Mesodermal cell (in vitro differentiated cells): ENCODE results near the gene OR6B3.

Source experiments
- H3K27ac ChIP-seq: 2 replicates; pipeline ENCODE4 v1.7.0; 2013; ENCODE audit warnings: mild to moderate bottlenecking, low read depth, low read length, moderate library complexity; ENCODE audit not compliant: severe bottlenecking
- H3K36me3 ChIP-seq: 2 replicates; pipeline ENCODE4 v1.7.1; 2013; ENCODE audit warnings: mild to moderate bottlenecking, low read length, moderate library complexity; ENCODE audit not compliant: control insufficient read depth, insufficient read depth
- H3K4me1 ChIP-seq: one replicate; pipeline ENCODE4 v1.7.1; 2013; ENCODE audit warnings: mild to moderate bottlenecking, low read length; ENCODE audit not compliant: insufficient read depth, control insufficient read depth, poor library complexity, severe bottlenecking
- H3K4me3 ChIP-seq: 2 replicates; pipeline ENCODE4 v1.7.0; 2013; ENCODE audit warnings: low read length, control low read depth, mild to moderate bottlenecking; ENCODE audit not compliant: insufficient read depth, poor library complexity, severe bottlenecking; ENCODE audit errors: extremely low read depth
- H3K9me3 ChIP-seq: 2 replicates; pipeline ENCODE4 v1.7.1; 2013; ENCODE audit warnings: mild to moderate bottlenecking, low read length, moderate library complexity; ENCODE audit not compliant: control insufficient read depth
- WGBS, 2 experiments: methylation state at CpG; one replicate each; pipeline ENCODE4 v1.1.5; 2013; ENCODE audit warnings: missing lambda C conversion rate in 2 of 2; ENCODE audit not compliant: insufficient coverage in 2 of 2; 5-methylcytosine and 5-hydroxymethylcytosine counted together

OR6B3 gene

DNA sequence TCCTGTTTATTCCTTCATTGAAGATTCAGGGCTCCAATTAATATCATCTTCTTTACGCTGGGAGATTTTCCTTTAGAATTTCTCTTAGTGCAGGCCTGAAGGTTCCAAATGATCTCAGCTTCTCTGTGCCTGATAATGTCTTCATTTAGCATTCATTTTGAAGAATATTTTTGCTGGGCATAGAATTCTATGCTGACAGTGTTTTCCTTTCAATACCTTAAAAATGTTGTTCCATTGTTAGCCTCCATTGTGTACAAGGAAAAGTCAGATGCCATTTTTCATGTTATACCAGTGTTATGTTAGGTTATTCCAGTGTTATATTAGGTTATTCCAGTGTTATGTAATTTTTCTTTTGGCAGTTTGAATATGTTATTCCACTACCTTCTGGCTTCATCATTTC is 14.9 kb upstream of the OR6B3 start:
- Histone ChIP-seq H3K4me1 (no peaks in the 10 kb centered on the region), H3K36me3 (no peaks in the 10 kb centered on the region), H3K27ac (no peak overlapping the region), H3K9me3 (no peaks in the 10 kb centered on the region), H3K4me3 (no peak overlapping the region)
- 88 to 100% methylated on average over 1 of the region's 1 CpG for WGBS, 2 experiments

DNA sequence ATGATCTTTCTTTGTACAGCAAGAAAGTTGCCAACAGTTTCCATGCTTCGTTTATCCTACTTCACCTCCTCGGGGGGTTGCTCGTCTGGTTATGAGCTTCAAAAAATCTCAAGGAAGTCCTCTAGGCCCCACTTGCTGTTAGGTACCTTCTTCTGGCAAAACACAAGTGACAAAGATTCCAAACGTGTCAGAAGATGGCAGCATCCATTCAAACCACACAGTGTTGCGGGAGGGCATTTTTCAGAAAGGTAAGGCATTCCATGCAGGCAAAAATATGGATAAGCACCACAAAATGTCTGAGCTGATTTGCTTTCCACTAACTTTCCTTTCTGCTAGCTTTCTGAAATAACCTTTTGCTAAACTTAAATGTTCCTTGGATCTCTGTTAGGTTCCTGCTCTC is 13.2 kb upstream of the OR6B3 start:
- Histone ChIP-seq H3K36me3 (no peaks in the 10 kb centered on the region), H3K9me3 (no peaks in the 10 kb centered on the region), H3K4me1 (no peaks in the 10 kb centered on the region), H3K4me3 (no peak overlapping the region), H3K27ac (no peak overlapping the region)
- WGBS, 2 experiments = 73 to 83% methylated on average over 5 of the region's 5 CpGs

DNA sequence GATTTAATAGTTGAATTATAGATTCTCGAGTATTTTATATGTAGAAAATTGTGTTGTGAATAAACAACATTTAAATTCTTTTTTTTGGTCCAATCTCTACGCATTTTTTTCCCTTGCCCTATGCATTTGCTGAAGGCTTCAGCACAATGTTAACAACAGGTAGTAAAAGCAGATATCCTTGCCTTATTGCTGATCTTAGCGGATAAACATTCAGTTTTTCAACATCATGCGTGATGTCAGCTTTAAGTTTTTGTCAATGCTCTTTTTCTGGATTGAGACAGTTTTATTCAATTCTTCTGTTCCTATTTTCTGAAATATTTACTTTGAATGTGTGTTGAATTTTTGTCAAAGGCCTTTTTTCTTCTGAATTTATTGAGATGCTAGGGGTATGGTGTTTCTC is 11.6 kb upstream of the OR6B3 start:
- Histone ChIP-seq H3K4me1 (no peaks in the 10 kb centered on the region), H3K36me3 (no peaks in the 10 kb centered on the region), H3K4me3 (no peak overlapping the region), H3K27ac (no peak overlapping the region), H3K9me3 (no peaks in the 10 kb centered on the region)
- WGBS, 2 experiments = 86 to 97% methylated on average over 1 to 3 of the region's 4 CpGs

DNA sequence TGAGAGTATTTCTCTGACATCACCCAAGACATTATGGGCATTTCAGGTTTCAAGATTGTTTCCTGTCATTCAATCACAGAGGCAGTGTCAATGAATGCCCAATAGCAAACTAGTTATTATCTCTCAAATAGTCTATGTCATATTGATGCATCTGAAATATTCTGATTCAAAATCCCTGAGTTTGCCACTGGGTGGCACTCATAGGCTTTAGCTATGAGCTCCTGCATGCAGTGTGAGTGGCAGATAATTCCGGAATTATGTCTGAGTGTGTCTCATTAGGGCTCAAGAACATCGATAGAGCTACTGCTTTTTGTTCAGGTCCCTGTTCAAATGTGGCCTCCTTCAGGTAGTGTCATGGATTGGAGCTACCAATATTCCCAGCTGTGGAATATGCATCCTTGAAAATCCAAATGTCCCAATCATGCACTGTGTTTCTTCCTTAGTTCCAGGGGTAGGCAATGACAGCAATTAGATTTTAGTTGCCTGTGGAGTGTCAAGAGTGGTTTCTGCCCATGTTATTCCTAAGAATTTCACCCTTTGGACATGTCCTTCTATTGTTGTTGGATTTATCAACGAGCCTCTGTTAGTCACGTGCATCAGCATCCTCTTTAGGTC is 7.8 kb upstream of the OR6B3 start:
- no peak overlapping the region for H3K4me3 ChIP-seq
- H3K36me3 ChIP-seq = no peaks in the 10 kb centered on the region
- WGBS, 2 experiments = 25 to 40% methylated on average over 2 to 3 of the region's 4 CpGs
- no peaks in the 10 kb centered on the region for H3K4me1 ChIP-seq
- no peaks in the 10 kb centered on the region for H3K9me3 ChIP-seq
- no peak overlapping the region for H3K27ac ChIP-seq

DNA sequence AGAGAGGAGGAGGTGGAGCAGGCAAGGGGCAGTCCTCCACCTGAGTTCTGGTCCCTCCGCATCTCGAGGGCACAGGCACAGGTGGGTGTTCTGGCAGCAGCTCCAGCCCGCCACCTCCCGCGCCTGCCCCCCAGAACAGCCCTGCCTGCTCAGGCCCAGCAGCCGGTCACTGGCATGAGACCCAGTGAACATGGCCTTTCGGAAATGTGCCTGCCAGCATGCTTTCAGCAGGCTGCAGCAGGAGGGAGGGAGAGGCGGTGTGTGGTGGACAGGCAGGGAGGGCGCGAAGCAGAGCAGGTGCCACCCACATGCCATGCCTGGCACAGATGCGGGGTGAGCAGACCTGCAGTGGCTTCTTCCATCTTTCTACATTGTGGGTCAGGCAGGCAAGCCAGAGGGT is 3.4 kb upstream of the OR6B3 start:
- 83 to 84% methylated on average over 6 to 8 of the region's 11 CpGs for WGBS, 2 experiments

DNA sequence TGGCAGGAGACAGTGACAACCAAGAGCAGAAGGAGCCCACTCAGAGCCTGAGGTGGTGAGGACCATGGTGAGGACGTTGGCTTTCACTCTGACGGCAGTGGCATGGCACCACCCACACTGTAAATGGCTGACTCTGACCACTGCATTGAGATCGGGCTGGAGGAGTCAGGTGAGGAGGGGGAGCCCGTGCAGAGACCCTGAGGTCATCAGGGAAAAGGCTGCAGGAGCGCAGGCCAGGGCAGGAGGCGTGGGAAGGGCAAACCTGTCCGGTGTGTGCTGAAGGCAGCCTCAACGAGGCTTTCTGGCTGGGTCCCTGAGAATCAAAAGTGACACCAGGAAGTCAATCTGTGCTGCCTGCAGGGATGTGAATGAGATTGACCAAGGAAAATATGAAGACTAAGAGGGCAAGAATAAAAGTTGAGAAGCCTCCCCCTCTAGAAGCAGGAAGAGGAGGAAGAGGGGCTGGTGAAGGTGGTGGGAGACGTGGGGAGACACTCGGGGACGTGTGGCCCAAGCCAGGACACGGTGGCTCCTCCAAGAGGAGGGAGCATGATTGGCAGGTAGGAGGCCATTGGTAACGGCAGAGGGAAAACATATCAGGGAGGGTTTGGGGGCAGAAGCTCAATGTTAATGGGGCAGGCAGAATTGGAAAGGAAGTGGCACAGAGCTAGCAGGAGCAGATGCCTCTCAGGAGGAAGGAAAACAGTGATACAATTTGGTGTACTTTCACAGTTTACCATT is 2.0 kb upstream of the OR6B3 start:
- no peaks in the 10 kb centered on the region for H3K36me3 ChIP-seq
- H3K27ac ChIP-seq = no peak overlapping the region
- H3K9me3 ChIP-seq = no peaks in the 10 kb centered on the region
- WGBS, 2 experiments = 72 to 75% methylated on average over 12 to 13 of the region's 13 CpGs
- no peak overlapping the region for H3K4me3 ChIP-seq
- H3K4me1 ChIP-seq = no peaks in the 10 kb centered on the region

More for the DNA sequence above, 3.4 kb upstream of the OR6B3 start:
- Histone ChIP-seq H3K27ac (no peak overlapping the region), H3K9me3 (no peaks in the 10 kb centered on the region), H3K36me3 (no peaks in the 10 kb centered on the region), H3K4me1 (no peaks in the 10 kb centered on the region), H3K4me3 (no peak overlapping the region)

DNA sequence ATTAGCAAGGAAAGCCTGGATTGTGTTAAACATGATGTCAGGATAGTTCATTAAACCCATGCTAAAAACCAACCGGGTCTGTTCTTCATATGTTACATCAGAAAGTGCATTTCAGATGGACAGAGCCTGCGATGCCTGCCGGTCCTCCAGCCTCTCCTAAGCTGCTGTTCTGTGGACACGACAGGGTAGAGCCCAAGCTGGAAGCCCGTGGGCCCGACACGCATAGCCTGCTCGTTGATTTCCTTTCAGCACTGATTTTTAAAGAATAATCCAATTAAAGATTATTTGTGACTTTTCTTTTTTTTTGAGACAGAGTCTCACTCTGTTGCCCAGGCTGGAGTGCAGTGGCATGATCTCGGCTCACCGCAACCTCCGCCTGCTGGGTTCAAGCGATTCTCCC is 797 bp downstream of the OR6B3 start:
- WGBS, 2 experiments = 87 to 95% methylated on average over 6 to 7 of the region's 12 CpGs
- no peak overlapping the region for H3K27ac ChIP-seq

DNA sequence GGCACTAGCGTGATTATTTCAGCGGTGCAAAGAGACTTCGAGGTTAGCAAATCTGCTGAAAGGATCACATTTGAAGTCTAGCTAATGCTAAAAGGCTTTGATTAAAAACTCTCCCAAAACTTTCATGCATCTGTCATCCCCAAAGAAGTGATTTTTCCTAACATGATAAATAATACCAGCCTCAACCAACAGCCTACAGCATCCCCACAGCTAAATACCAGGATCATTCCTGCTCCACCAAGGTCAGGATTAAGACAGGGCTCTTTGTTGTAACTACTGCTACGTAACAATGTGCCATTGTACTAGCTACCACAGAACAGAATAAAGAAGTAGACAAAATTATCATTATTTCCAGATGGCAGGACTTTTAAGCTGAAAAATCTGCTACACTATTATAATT is 1.6 kb downstream of the OR6B3 start:
- H3K9me3 ChIP-seq = no peaks in the 10 kb centered on the region
- no peaks in the 10 kb centered on the region for H3K4me1 ChIP-seq
- H3K36me3 ChIP-seq = no peaks in the 10 kb centered on the region
- no peak overlapping the region for H3K27ac ChIP-seq
- WGBS, 2 experiments = 84 to 96% methylated on average over 3 of the region's 4 CpGs
- no peak overlapping the region for H3K4me3 ChIP-seq

More for the DNA sequence above, 797 bp downstream of the OR6B3 start:
- no peaks in the 10 kb centered on the region for H3K9me3 ChIP-seq
- H3K4me1 ChIP-seq = no peaks in the 10 kb centered on the region
- no peaks in the 10 kb centered on the region for H3K36me3 ChIP-seq
- H3K4me3 ChIP-seq = no peak overlapping the region

DNA sequence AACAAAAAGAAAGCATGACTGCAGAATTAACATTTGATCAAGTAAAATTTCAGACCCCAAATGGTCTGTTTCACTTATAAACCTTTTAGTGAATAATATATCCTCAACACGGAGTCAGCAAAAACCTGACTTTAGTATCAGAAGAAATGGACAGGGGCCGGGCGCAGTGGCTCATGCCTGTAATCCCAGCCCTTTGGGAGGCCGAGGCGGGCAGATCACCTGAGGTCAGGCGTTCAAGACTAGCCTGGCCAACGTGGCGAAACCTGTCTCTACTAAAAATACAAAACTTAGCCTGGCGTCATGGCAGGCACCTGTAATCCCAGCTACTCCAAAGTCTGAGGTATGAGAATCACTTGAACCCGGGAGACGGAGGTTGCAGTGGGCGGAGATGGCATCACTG is 3.0 kb downstream of the OR6B3 start:
- Histone ChIP-seq H3K36me3 (no peaks in the 10 kb centered on the region), H3K4me1 (no peaks in the 10 kb centered on the region), H3K27ac (no peak overlapping the region), H3K9me3 (no peaks in the 10 kb centered on the region), H3K4me3 (no peak overlapping the region)
- WGBS, 2 experiments = 77 to 87% methylated on average over 7 to 9 of the region's 12 CpGs

DNA sequence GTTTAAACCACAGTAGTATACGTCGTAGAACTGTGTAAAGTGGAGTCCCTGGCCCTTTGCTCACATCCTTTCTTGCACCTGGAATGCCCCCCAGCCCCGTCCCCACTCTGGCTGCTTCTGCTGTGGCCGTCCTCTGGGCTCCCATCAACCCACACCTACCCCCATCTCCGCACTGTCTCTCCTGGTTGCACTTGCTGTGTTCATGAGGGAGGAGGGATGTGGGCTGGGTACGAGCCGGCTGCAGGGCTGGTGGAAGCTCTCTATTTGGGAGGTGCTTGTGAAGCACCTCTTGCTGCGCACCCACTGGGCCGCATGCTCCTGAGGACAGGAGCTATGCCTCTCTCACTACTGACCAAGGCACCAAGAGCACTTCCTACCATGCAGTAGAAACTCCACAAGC is 5.1 kb downstream of the OR6B3 start:
- H3K9me3 ChIP-seq = no peaks in the 10 kb centered on the region
- H3K4me1 ChIP-seq = no peaks in the 10 kb centered on the region
- no peak overlapping the region for H3K27ac ChIP-seq
- no peaks in the 10 kb centered on the region for H3K36me3 ChIP-seq
- H3K4me3 ChIP-seq = no peak overlapping the region
- WGBS, 2 experiments = 86 to 100% methylated on average over 3 to 4 of the region's 9 CpGs

DNA sequence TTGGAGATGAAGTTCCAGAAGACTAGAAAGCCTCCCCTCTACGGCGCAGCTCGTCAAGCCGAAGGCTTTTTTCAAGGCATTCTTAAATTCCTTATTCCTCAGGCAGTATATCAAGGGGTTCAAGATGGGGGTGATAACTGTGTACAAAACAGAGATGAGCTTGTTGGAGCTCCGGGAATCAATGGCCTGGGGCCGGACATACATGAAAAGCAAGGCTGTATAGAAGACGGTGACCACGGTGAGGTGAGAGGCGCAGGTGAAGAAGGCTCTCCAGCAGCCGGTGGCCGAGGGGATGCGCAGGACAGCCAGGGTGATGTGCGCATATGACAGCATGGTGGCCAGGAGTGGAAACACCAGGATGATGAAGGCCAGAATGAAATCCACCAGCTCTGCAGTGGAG is 8.2 kb downstream of the OR6B3 start:
- WGBS, 2 experiments = 93 to 98% methylated on average over 6 to 9 of the region's 13 CpGs
- Histone ChIP-seq H3K36me3 (no peaks in the 10 kb centered on the region), H3K9me3 (no peaks in the 10 kb centered on the region), H3K4me1 (no peaks in the 10 kb centered on the region), H3K27ac (no peak overlapping the region), H3K4me3 (no peak overlapping the region)
